SK-N-SH treated with all-trans-retinoic acid at 6 μM for 48 hours (cell line): ENCODE measurements around the gene MAPRE2.

Source experiments
- ARNTL ChIP-seq: fragments of 450-650 bp; formaldehyde crosslinking; IDR thresholded peaks from 2 replicates; pipeline ENCODE4 v1.5.0; 2020; ENCODE audit warnings: low read depth, mild to moderate bottlenecking, moderate library complexity, borderline replicate concordance
- CREB5 ChIP-seq: fragments of 250-450 bp; sonication (Bioruptor Pico); IDR thresholded peaks from 2 replicates; pipeline ENCODE4 v1.5.1; 2020; ENCODE audit warnings: low read depth, mild to moderate bottlenecking, moderate library complexity
- CSDC2 ChIP-seq: fragments of 250-450 bp; sonication (Bioruptor Pico); IDR thresholded peaks from 2 replicates; pipeline ENCODE4 v1.5.0; 2020; ENCODE audit warnings: mild to moderate bottlenecking, moderate library complexity
- PATZ1 ChIP-seq: fragments of 250-450 bp; sonication (Bioruptor Pico); IDR thresholded peaks from 2 replicates; pipeline ENCODE4 v1.8.0; 2020; ENCODE audit warnings: mild to moderate bottlenecking, moderate library complexity, borderline replicate concordance
- RARB ChIP-seq: fragments of 250-450 bp; sonication (Bioruptor Pico); IDR thresholded peaks from 2 replicates; pipeline ENCODE4 v1.8.0; 2021; ENCODE audit warnings: mild to moderate bottlenecking, moderate library complexity
- SNAI2 ChIP-seq: fragments of 250-450 bp; sonication (Bioruptor Pico); IDR thresholded peaks from 2 replicates; pipeline ENCODE4 v1.5.0; 2020; ENCODE audit warnings: mild to moderate bottlenecking, moderate library complexity
- TOX ChIP-seq: fragments of 250-450 bp; sonication (Bioruptor Pico); IDR thresholded peaks from 2 replicates; pipeline ENCODE4 v1.8.0; 2021; ENCODE audit warnings: mild to moderate bottlenecking, moderate library complexity, borderline replicate concordance
- ZFP3 ChIP-seq: fragments of 250-450 bp; sonication (Bioruptor Pico); IDR thresholded peaks from 2 replicates; pipeline ENCODE4 v1.5.0; 2020; ENCODE audit warnings: mild to moderate bottlenecking, moderate library complexity
- ZNF565 ChIP-seq: fragments of 450-650 bp; formaldehyde crosslinking; conservative IDR thresholded peaks from 2 replicates; pipeline ENCODE4 v1.5.0; 2020; ENCODE audit warnings: low read depth, mild to moderate bottlenecking, moderate library complexity

GRCh38 chr18:35117951-35118411 lies 76.8 kb downstream of the MAPRE2 start:
- TF ChIP-seq PATZ1 (CRISPR knock-in tag), result no peak
- no peak for TF ChIP-seq ARNTL (CRISPR knock-in tag)
- TF ChIP-seq ZFP3 (CRISPR knock-in tag), result no peak
- TF ChIP-seq CREB5 (CRISPR knock-in tag), result no peak
- TF ChIP-seq TOX, result no peak
- no peak for TF ChIP-seq CSDC2 (CRISPR knock-in tag)
- no peak for TF ChIP-seq SNAI2 (CRISPR knock-in tag)
- TF ChIP-seq RARB, result no peak
- TF ChIP-seq ZNF565, result no peak
